ENCODE results near the gene SCAP. TPM values are rescaled to one million over a fixed set of nuclear protein-coding genes. Genes with fewer than 3 reads are reported as not detected.

Gene SCAP
- total and polyA plus RNA-seq, 2 of the 13 experiments (the other 11 are each of a cell fraction or from before 2014, with no cell fraction given): 40.4 to 53.3 TPM

- peak; percentile 96 for TF ChIP-seq SP4 (CRISPR knock-in tag; IDR thresholded peaks at IDR 0.05)
- peak in 1 of 2 experiments; percentile 67; a peak in 2 of 4 replicates for TF ChIP-seq POLR2A (IDR thresholded peaks at IDR 0.05; ENCODE audit: insufficient read depth in 1 of 2, low read depth in 2 of 2, low read length in 2 of 2)
- TF ChIP-seq ONECUT2 (CRISPR knock-in tag; IDR thresholded peaks at IDR 0.05): no peak
- TF ChIP-seq CENPT (CRISPR knock-in tag; IDR thresholded peaks at IDR 0.05; ENCODE audit: low read depth): 0 out of 2 replicates have a peak, but pooled peaks have one; percentile 66
- TF ChIP-seq FOXA3 (CRISPR knock-in tag; IDR thresholded peaks at IDR 0.05): peak; percentile 68
- no peak for TF ChIP-seq TEAD2 (CRISPR knock-in tag; IDR thresholded peaks at IDR 0.05)
- peak; percentile 92 for TF ChIP-seq ZBTB38 (CRISPR knock-in tag; IDR thresholded peaks at IDR 0.05)
- peak; percentile 54; the same call in 1 of the 2 replicates for TF ChIP-seq KLF11 (CRISPR knock-in tag; IDR thresholded peaks at IDR 0.05)
- TF ChIP-seq FOXO1 (CRISPR knock-in tag; IDR thresholded peaks at IDR 0.05): 0 out of 2 replicates have a peak, but pooled peaks have one; percentile 53
- TF ChIP-seq ZBTB2 (CRISPR knock-in tag; IDR thresholded peaks at IDR 0.05; ENCODE audit: low read depth): peak; percentile 98
- TF ChIP-seq ZNF782 (CRISPR knock-in tag; IDR thresholded peaks at IDR 0.05; ENCODE audit: borderline replicate concordance): peak; percentile 19; the same call in 1 of the 2 replicates
- TF ChIP-seq SIX4 (CRISPR knock-in tag; IDR thresholded peaks at IDR 0.05): peak; percentile 33; the same call in 1 of the 2 replicates
- 0 out of 2 replicates have a peak, but pooled peaks have one; percentile 60 for TF ChIP-seq STAT5B (CRISPR knock-in tag; IDR thresholded peaks at IDR 0.05)
- TF ChIP-seq ZNF775 (CRISPR knock-in tag; IDR thresholded peaks at IDR 0.05; ENCODE audit: borderline replicate concordance): no peak
- peak; percentile 95 for TF ChIP-seq MNT (IDR thresholded peaks at IDR 0.05)
- TF ChIP-seq ZNF260 (CRISPR knock-in tag; IDR thresholded peaks at IDR 0.05; ENCODE audit: borderline replicate concordance, low read depth): no peak
- no peak for TF ChIP-seq CSRNP2 (CRISPR knock-in tag; conservative IDR thresholded peaks at IDR 0.05; ENCODE audit: low read depth)
- TF ChIP-seq ZBTB14 (CRISPR knock-in tag; IDR thresholded peaks at IDR 0.05): peak; percentile 93
- TF ChIP-seq PLRG1 (conservative IDR thresholded peaks at IDR 0.05): no peak
- no peak for TF ChIP-seq ATF7 (IDR thresholded peaks at IDR 0.05)
- TF ChIP-seq ATF7 (CRISPR knock-in tag; IDR thresholded peaks at IDR 0.05): no peak
- no peak for TF ChIP-seq ZNF672 (CRISPR knock-in tag; IDR thresholded peaks at IDR 0.05)
- no peak for TF ChIP-seq TEF (CRISPR knock-in tag; IDR thresholded peaks at IDR 0.05)
- no peak for TF ChIP-seq ELF4 (CRISPR knock-in tag; IDR thresholded peaks at IDR 0.05; ENCODE audit: borderline replicate concordance)
- TF ChIP-seq CBFB (CRISPR knock-in tag; IDR thresholded peaks at IDR 0.05): peak; percentile 59; the same call in 1 of the 2 replicates
Measured at GRCh38 chr3:47475570-47476329, at the start of gene SCAP (continued).

Measured in HepG2 (cell line).